Activated T-helper 1 cell treated with anti-CD3 and anti-CD28 coated beads, Interleukin-12 subunit alpha, Interleukin-12 subunit beta, Interleukin-2, Interleukin-4 antibody, amounts not matched to agents 30 ng/mL and 10 ng/mL and 1 ng/mL, durations not matched to agents 14 hours and 24 hours and 36 hours (primary cell): Measurements from ENCODE around the gene UNC50. TPM values are rescaled to one million over a fixed set of nuclear protein-coding genes. Genes with fewer than 3 reads are reported as not detected.

Experiments
- DNase-seq: peaks from one replicate; pipeline ENCODE4 v3.0.0; 2021; ENCODE audit warnings: low spot score
- H3K27ac Mint-ChIP-seq: one replicate; pipeline ENCODE4 v1.8.0; 2021; ENCODE audit warnings: mild to moderate bottlenecking, mixed read lengths
- H3K27me3 Mint-ChIP-seq: one replicate; pipeline ENCODE4 v1.8.0; 2022; ENCODE audit warnings: mild to moderate bottlenecking, moderate library complexity, mixed read lengths; ENCODE audit not compliant: insufficient read depth
- H3K36me3 Mint-ChIP-seq: one replicate; pipeline ENCODE4 v1.8.0; 2021; ENCODE audit warnings: low read depth, mixed read lengths
- H3K4me1 Mint-ChIP-seq: one replicate; pipeline ENCODE4 v1.8.0; 2021; ENCODE audit warnings: low read depth, mixed read lengths
- H3K4me3 Mint-ChIP-seq: one replicate; pipeline ENCODE4 v1.8.0; 2021; ENCODE audit warnings: mild to moderate bottlenecking, moderate library complexity, mixed read lengths
- H3K9me3 Mint-ChIP-seq: one replicate; pipeline ENCODE4 v1.8.0; 2021; ENCODE audit warnings: mixed read lengths
- intact Hi-C: fragments of 100-400 bp; cut with micrococcal nuclease; formaldehyde crosslinking; loops from one replicate; pipeline ENCODE4 v1.15.1; 2024
- total RNA-seq: library from RNA; stranded (reverse); gene quantifications from 2 replicates; pipeline ENCODE4 v1.2.3, GENCODE V29; 2022

UNC50 gene, protein sequence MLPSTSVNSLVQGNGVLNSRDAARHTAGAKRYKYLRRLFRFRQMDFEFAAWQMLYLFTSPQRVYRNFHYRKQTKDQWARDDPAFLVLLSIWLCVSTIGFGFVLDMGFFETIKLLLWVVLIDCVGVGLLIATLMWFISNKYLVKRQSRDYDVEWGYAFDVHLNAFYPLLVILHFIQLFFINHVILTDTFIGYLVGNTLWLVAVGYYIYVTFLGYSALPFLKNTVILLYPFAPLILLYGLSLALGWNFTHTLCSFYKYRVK
- 41.4 and 43.0 TPM in 2 replicates for total RNA-seq

DNA sequence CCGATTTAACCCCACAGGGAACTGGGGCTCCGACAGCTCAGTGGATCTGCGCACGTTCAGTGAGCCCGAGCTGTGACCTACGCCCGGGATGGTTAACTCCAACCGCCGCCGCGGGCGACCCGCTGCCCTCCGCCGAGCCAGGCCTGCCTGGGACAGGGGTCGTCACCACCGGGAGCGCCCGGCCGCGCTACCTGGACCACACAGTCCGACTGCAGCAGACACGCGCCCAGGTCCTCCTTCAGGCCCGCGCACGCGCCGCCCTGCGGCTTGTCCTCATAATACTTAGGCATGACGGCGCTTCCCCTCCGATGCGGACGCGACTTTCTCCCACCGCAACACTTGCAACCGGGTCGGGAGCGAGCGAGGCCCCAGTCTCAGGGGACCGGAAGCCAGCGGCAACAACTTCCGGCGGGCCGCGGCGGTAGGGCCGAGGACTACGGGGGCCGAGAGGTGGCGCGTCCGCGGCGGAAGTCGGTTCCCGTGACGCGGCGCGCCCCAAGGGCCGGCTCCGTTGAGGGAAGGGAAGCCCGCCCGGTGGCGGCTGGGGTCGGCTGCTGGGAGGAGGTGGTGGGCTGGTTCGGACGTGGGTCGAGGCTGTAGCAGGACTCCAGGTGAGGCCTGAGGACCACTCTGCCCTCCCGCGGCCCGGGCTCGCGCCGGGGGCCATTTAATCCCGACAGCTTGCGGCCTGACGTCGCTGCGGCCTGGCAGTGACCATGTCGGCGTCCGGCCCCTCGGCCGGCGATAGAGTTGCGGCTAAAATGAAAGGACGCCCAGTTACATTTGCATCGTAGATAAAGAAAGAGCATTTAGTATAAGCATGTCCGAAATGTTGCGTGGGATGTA is at the start of gene UNC50, which contains the start of gene COA5:
UNC50 (plus strand) TSS at position 474 of the 846 bp plus-strand sequence. CDS start 1,171 bp downstream, outside the sequence.
COA5 (minus strand) TSS at position 397 of the 846 bp plus-strand sequence; CDS start at position 290, 107 bp downstream.
- Mint-ChIP-seq H3K4me1 (peaks cover 64% of the 10 kb centered on the region), H3K27me3 (peaks cover 3% of the 10 kb centered on the region), H3K9me3 (no peaks in the 10 kb centered on the region), H3K36me3 (peaks cover 25% of the 10 kb centered on the region), H3K27ac (peak within 1 kb of the TSS; percentile 94), H3K4me3 (peak within 1 kb of the TSS; percentile 94)
- intact Hi-C loops, result loop anchor here (1.0 to 10.0 kb wide), 13 partner anchors 29 to 896 kb away; partner anchors contain the start of genes LIPT1, MITD1, MRPL30 and TSGA10
- DNase-seq, result peak; percentile 91

DNA sequence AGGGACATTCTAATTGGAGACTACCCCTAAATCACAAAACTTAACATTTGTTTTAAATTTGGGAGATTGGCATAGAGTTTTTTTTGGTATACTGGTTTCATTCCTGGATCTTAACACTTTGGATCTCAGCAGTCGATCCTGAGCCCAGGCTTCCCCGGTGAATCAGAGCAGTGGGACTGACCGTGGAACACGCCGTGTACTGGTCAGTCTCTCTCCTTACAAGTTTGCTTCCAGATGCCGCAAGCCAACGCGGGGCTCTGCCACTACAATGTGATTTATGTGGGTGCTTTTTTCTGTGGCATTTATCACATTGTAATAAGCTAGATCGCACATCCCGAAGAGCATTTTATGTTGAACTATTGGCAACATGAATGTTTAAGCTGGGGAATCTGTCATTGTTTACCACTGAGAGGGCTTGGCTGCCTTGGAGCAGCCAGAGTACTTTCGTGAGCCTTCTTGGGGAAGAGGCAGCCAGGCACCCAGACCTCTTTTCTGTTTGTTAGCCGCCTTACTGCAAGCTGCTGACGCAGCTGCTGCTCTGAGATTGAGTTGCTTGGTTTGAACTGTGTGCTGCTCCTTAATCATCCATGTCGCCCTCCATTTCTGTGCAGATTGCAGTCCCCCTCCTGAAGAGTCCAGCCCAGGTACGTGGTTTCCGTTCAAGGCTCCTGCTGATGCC is 49.4 kb upstream of the UNC50 start:
- Mint-ChIP-seq H3K36me3 (peaks cover 65% of the 10 kb centered on the region), H3K9me3 (no peaks in the 10 kb centered on the region), H3K27ac (peak overlapping the region; percentile 10), H3K27me3 (no peaks in the 10 kb centered on the region), H3K4me3 (no peak overlapping the region), H3K4me1 (peaks cover 69% of the 10 kb centered on the region)
- intact Hi-C loops, result no loop called here
- no peak for DNase-seq

DNA sequence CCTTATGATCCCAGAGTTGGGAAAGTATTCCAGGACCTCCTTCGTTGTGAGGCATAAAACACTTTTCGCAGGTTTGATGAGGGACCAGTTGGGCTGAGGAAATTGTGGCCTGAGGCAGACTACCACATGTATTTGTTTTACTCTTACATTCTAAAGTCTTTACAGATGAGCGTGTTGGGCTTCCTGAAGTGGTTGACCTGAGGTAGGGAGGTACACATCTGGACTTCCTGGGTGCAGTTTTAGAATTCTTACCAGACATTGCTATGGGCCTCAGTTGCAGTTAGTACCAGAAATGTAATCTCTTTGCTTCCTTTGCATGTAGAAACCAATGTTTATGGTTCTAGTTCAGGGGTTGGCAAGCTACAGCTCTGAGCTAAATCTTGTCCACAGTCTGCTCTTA is 48.8 kb upstream of the UNC50 start:
- no peaks in the 10 kb centered on the region for H3K9me3 Mint-ChIP-seq
- H3K27ac Mint-ChIP-seq, result peak overlapping the region; percentile 10
- H3K4me3 Mint-ChIP-seq, result no peak overlapping the region
- intact Hi-C loops, result no loop called here
- H3K27me3 Mint-ChIP-seq, result no peaks in the 10 kb centered on the region
- H3K36me3 Mint-ChIP-seq, result peaks cover 59% of the 10 kb centered on the region
- H3K4me1 Mint-ChIP-seq, result peaks cover 65% of the 10 kb centered on the region
- no peak for DNase-seq

DNA sequence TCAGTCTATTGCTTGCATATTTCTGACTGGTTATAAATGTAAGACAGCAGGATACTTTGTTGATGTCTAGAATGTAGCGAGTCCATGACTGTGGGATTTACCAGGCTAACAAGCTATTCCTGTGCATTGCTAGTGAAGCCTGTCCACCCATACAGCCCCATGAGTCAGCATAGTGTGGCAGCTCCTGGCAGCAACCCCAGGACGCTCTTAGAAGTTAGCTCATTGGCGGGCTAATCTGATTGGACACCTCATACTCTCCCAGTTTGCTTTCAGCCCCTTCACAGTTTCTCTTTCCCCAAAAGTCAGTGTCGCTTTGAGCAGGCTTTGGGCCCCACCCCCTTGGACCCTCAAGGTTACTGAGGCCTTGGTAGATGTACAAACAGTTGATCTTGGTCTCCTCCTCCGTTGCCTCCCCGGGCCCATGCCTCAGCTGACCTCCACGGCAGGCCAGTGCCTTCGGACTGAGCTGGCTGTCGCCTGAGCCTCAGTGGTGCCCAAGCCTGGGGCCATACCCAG is 48.1 kb upstream of the UNC50 start:
- DNase-seq, result no peak
- Mint-ChIP-seq H3K4me3 (peak overlapping the region; percentile 27), H3K36me3 (peaks cover 55% of the 10 kb centered on the region), H3K27ac (peak overlapping the region; percentile 16), H3K4me1 (peaks cover 62% of the 10 kb centered on the region), H3K27me3 (no peaks in the 10 kb centered on the region), H3K9me3 (no peaks in the 10 kb centered on the region)
- intact Hi-C loops, result no loop called here

DNA sequence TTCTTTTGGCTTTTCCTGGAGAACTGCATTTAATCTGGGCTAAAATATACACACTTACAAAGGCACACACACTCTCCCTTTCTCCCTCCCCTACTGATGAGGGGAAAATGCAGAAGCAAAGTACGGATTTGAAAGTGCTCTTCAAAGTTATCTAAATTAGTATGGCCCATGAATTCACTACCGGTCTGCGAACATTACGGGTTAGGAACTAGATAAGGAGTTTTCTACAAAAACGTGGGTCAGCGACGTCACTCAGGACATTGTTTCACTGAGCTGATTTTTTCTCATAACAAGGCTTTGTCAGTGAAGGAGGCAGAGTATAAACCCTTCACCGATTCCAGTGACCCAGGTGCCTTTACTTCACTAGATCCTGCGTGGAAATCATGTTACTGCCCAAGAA is 47.4 kb upstream of the UNC50 start:
- Mint-ChIP-seq H3K36me3 (peaks cover 56% of the 10 kb centered on the region), H3K27ac (no peak overlapping the region), H3K27me3 (no peaks in the 10 kb centered on the region), H3K4me3 (no peak overlapping the region), H3K4me1 (peaks cover 57% of the 10 kb centered on the region), H3K9me3 (no peaks in the 10 kb centered on the region)
- intact Hi-C loops, result no loop called here
- DNase-seq, result no peak

DNA sequence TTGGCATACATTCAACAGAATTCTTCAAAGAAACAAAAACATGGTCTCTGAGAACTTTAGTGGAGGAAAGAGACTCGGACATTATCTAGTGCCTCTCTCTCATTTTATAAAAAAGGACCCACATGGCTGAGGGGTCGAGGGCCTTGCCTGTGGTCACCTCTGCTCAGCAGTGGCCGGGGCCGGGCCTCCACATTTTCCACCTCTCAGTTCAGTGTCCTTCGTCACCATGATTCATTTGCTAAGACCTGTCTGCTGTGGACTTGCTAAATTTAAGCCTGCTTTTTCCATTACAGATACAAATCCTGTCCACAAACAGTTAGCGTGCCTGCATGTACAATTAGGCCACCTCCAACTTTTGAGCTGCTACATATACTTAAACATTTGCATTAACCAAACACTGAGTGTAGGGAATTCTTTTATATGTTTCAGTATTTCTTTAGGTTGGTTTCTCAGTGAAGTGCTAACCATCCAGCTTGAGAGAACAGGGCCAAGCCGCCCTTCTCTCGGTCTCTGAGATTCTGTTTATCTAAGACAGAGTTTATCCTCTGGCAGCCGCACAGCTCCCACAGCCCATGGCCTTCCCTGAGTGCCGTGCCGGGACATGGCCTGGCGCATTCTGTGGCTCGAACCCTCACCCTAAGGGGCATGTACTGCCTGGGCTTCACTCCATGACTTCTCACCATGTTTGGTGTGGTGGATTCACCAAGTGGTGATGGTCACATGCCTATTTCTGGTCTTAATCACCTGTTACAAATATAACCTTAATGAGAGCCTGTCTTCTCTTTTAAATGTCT is 46.3 kb upstream of the UNC50 start:
- H3K27ac Mint-ChIP-seq, result no peak overlapping the region
- DNase-seq, result no peak

DNA sequence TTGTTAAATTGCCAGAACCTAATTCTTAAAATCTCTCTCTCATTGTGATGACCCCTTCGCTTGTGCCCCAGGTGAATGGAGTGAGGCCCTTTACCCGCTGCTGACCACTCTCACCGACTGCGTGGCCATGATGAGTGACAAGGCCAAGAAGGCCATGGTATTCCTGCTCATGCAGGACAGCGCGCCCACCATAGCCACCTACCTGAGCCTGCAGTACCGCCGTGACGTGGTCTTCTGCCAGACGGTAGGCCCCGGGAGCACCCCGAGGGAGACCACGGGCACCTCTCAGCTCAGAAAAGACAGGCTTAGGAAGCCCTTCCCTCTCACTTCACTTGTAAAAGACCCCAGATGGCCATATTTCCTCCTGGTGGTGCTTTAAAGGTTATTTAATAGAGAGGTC is 45.0 kb upstream of the UNC50 start:
- intact Hi-C loops, result no loop called here
- H3K27ac Mint-ChIP-seq, result peak overlapping the region; percentile 31
- H3K4me1 Mint-ChIP-seq, result peaks cover 34% of the 10 kb centered on the region
- no peak for DNase-seq
- no peaks in the 10 kb centered on the region for H3K9me3 Mint-ChIP-seq
- H3K4me3 Mint-ChIP-seq, result no peak overlapping the region
- H3K36me3 Mint-ChIP-seq, result peaks cover 59% of the 10 kb centered on the region
- H3K27me3 Mint-ChIP-seq, result no peaks in the 10 kb centered on the region

More for the DNA sequence above, 46.3 kb upstream of the UNC50 start:
- H3K36me3 Mint-ChIP-seq, result peaks cover 59% of the 10 kb centered on the region
- intact Hi-C loops, result no loop called here
- no peak overlapping the region for H3K4me3 Mint-ChIP-seq
- no peaks in the 10 kb centered on the region for H3K27me3 Mint-ChIP-seq
- no peaks in the 10 kb centered on the region for H3K9me3 Mint-ChIP-seq
- peaks cover 47% of the 10 kb centered on the region for H3K4me1 Mint-ChIP-seq

DNA sequence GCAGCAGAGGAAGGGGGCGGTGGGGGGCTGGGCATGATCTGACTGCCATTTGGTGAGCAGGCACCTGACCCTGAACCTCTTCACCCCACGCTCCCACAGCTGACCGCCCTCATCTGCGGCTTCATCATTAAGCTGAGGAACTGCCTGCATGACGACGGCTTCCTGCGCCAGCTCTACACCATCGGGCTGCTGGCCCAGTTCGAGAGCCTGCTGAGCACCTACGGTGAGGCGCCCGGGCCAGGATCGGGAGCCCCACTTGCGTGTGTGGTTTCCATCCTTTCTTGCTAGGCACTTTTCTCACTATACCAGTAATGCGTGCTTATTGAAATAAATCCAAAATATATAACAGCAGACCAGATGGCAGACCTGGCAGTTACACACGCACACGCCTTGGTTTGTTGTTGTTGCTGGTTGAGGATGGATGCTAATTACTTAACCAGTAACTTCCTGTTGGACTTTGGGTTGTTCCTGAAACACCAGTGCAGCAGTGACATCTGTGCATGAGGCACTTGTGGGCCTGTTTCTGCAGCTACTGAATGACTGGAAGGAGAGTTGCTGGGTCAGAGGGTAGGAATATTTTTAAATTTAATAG is 43.8 kb upstream of the UNC50 start:
- no peak overlapping the region for H3K27ac Mint-ChIP-seq
- intact Hi-C loops, result no loop called here
- H3K4me3 Mint-ChIP-seq, result no peak overlapping the region
- peaks cover 27% of the 10 kb centered on the region for H3K4me1 Mint-ChIP-seq
- no peaks in the 10 kb centered on the region for H3K9me3 Mint-ChIP-seq
- DNase-seq, result no peak
- peaks cover 52% of the 10 kb centered on the region for H3K36me3 Mint-ChIP-seq
- H3K27me3 Mint-ChIP-seq, result no peaks in the 10 kb centered on the region

DNA sequence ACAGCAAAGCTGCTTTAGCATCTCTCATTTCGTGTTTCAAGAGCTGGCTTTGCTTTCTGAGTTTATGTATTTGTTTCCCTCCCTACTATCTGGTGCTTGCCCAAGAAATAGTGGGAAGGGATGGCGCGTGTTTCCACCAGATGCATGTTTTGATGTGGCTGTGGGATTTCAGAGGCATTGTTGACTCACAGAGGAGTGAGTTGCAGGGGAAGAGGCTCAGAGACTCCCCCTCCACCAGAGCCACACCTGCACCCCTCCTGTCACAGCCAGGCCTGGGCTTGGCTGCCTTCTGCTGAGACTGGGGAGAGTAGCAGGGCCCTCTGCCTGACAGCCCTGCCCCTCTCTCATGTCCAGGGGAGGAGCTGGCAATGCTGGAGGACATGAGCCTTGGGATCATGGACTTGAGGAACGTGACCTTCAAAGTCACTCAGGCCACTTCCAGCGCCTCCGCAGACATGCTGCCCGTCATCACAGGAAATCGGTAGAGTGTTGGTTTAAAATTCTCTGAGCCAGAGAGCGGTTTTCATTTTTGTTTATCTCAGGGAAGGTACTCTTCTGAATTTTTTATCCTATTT is 43.0 kb upstream of the UNC50 start:
- Mint-ChIP-seq H3K9me3 (no peaks in the 10 kb centered on the region), H3K27ac (peak overlapping the region; percentile 35), H3K27me3 (no peaks in the 10 kb centered on the region), H3K4me1 (peaks cover 22% of the 10 kb centered on the region), H3K36me3 (peaks cover 53% of the 10 kb centered on the region), H3K4me3 (no peak overlapping the region)
- intact Hi-C loops, result no loop called here
- DNase-seq, result no peak

DNA sequence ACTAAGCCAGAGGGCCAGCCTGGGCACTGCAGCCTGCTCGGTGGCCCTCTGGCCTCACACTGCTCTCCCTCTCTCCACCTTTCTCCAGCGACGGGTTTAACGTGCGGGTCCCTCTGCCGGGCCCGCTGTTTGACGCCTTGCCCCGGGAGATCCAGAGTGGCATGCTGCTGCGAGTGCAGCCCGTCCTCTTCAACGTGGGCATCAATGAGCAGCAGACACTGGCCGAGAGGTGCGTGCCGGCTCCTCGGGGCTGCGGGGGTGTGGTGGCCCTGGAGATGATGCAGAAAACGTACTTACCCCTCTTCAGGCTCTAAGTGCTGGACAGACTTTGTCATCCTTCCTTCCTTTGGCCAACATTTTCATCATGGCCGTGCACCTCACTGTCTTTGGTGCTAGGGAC is 42.4 kb upstream of the UNC50 start:
- H3K27me3 Mint-ChIP-seq, result no peaks in the 10 kb centered on the region
- H3K27ac Mint-ChIP-seq, result peak overlapping the region; percentile 53
- no peak overlapping the region for H3K4me3 Mint-ChIP-seq
- no peaks in the 10 kb centered on the region for H3K9me3 Mint-ChIP-seq
- peaks cover 18% of the 10 kb centered on the region for H3K4me1 Mint-ChIP-seq
- DNase-seq, result no peak
- peaks cover 52% of the 10 kb centered on the region for H3K36me3 Mint-ChIP-seq
- intact Hi-C loops, result no loop called here

DNA sequence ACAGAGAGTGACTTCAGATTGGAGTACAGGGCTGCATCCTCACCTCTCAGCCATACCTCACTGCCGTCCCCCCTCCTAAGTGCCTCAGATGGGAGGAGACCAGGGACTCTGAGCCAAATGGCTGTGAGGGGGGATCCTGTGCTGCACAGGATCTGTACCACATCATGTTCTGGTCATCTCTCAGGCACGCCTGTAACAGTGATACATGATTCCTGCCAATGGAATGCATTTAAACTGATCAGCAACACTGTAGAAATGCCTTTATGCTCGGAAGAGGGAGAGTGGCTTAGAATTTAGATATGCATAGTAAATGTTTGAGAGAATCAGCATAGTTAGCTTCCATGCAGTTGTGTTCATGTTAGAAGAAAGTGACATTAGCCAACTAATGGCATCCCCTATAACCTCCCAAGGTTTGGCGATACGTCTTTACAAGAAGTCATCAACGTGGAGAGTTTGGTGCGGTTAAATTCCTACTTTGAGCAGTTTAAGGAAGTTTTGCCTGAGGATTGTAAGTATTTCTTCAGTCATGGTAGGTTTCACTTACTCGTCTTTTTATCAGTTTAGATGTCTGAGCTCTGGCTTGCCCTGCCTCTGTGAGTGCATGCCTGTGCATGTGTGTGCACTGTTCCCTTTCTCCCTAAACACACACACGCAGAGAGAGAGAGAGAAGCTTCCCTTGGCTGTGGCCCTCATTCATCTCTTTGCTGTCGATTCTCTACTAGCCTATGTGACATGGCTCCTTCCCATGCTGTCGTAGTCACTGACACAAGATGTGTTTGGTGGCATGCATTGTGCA is 40.0 kb upstream of the UNC50 start:
- intact Hi-C loops, result no loop called here
- H3K9me3 Mint-ChIP-seq, result no peaks in the 10 kb centered on the region
- DNase-seq, result no peak
- peaks cover 40% of the 10 kb centered on the region for H3K36me3 Mint-ChIP-seq
- H3K4me1 Mint-ChIP-seq, result peaks cover 12% of the 10 kb centered on the region
- no peak overlapping the region for H3K27ac Mint-ChIP-seq
- H3K27me3 Mint-ChIP-seq, result no peaks in the 10 kb centered on the region
- H3K4me3 Mint-ChIP-seq, result no peak overlapping the region
